Calu3 (cell line): Measurements from ENCODE around the gene NODAL. TPM values are rescaled to one million over a fixed set of nuclear protein-coding genes. Genes with fewer than 3 reads are reported as not detected.
A peak's percentile ranks its signal among the peaks of the same experiment; 100 is the strongest.
"Not testable (repeated sequence)": the region's sequence is repeated elsewhere in the genome, so short reads cannot be mapped to it uniquely, and the experiment has no call there.

Experiments used
- Bru-seq: library from RNA; stranded (reverse); fragments of 400-500 nt; gene quantifications from one replicate; lab custom pipeline; 2021; lab: Mats Ljungman, UMichigan
- BruChase-seq, 2 experiments: library from RNA; stranded (reverse); fragments of 400-500 nt; gene quantifications; one replicate each; lab custom pipeline; 2021; lab: Mats Ljungman, UMichigan
- BruUV-seq: library from RNA; stranded (reverse); fragments of 400-500 nt; replicated peaks from 2 replicates; lab custom pipeline; 2021; lab: Mats Ljungman, UMichigan
- CTCF ChIA-PET: fragments of 300-600 bp; sonication (Branson Sonifier 250); formaldehyde crosslinking; loops from one replicate; lab custom pipeline; 2022; ENCODE audit warnings: antibody characterized with exemption; lab: Charles Lee
- DNase-seq: peaks from one replicate; pipeline ENCODE4 v3.0.0; 2022
- H3K27ac Mint-ChIP-seq: one replicate; pipeline ENCODE4 v1.8.0; 2022; ENCODE audit warnings: mixed read lengths; ENCODE audit not compliant: unreplicated experiment
- H3K27me3 Mint-ChIP-seq: one replicate; pipeline ENCODE4 v1.8.0; 2022; ENCODE audit warnings: mixed read lengths; ENCODE audit not compliant: unreplicated experiment
- H3K36me3 Mint-ChIP-seq: one replicate; pipeline ENCODE4 v1.8.0; 2022; ENCODE audit warnings: mild to moderate bottlenecking, moderate library complexity, mixed read lengths; ENCODE audit not compliant: insufficient read depth, unreplicated experiment
- H3K4me1 Mint-ChIP-seq: one replicate; pipeline ENCODE4 v1.8.0; 2022; ENCODE audit warnings: mild to moderate bottlenecking, low read depth, mixed read lengths; ENCODE audit not compliant: unreplicated experiment
- H3K4me3 Mint-ChIP-seq: one replicate; pipeline ENCODE4 v1.8.0; 2022; ENCODE audit warnings: mild to moderate bottlenecking, low read depth, moderate library complexity, mixed read lengths; ENCODE audit not compliant: unreplicated experiment
- H3K9me3 Mint-ChIP-seq: one replicate; pipeline ENCODE4 v1.8.0; 2022; ENCODE audit warnings: low read depth, mixed read lengths; ENCODE audit not compliant: unreplicated experiment
- CTCF ChIP-seq: fragments of 200-600 bp; IDR thresholded peaks from one replicate; pipeline ENCODE4 v1.8.0; 2022; ENCODE audit warnings: antibody characterized with exemption; ENCODE audit not compliant: unreplicated experiment
- intact Hi-C: fragments of 100-400 bp; cut with micrococcal nuclease; formaldehyde crosslinking; loops from one replicate; pipeline ENCODE4 v1.10.0; 2022; ENCODE audit not compliant: unreplicated experiment
- long read RNA-seq: library from polyadenylated mRNA; stranded (forward); transcript quantifications from one replicate; pipeline ENCODE4 v2.0.0, GENCODE V29; 2022
- total RNA-seq: library from RNA; stranded (reverse); gene quantifications from 2 replicates; pipeline ENCODE4 v1.2.3, GENCODE V29; 2022

The NODAL gene
- total RNA-seq (not detected in 2 replicates), Bru-seq, nascent RNA (not detected), BruChase-seq, experiment 1, labeled RNA remaining after a 6-hour chase (not detected), BruChase-seq, experiment 2, labeled RNA remaining after a 2-hour chase (not detected)
- long read RNA-seq, result 0 reads

DNA sequence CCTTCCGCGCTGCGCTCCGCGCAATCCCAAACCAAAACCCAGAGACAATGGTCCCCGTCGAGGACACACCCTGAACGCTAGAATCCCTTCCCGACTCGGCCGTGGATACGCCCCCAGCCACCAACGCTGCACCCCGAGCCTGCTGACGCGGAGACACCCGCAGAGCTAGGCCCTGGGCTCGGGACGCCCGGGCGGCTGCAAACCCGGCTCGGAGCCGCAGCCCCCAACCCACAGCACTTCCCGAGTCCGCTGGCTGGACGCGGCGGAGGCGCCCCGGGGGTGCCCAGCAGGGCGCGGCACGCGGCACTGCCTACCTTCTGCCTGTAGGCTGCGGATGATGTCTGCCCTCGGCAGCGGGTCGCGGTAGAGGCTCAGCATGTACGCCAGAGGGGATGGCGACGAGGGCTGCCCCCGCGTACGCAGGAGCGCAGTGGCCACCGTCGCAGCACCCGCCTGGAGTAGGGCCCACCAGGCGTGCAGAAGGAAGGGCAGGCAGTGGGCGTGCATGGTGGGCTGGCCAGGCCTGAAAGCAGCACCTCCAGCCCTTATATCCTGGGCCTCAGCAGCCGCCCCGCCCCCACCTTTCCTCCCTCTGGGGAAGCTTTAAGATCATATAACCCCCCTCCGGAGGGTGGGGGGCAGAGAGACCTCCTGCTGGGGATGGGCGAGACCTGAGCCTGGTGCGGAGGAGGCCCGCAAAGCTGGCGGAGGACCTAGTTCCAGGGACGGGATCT, at the start of gene NODAL:
Gene NODAL, minus strand, starts transcription at position 521 of the 734 bp plus-strand sequence. Its CDS starts 14 bp downstream, at position 507.
- Mint-ChIP-seq H3K27ac (no peak within 1 kb of the TSS), H3K4me1 (peaks cover 8% of the 10 kb centered on the region), H3K27me3 (peaks cover 66% of the 10 kb centered on the region), H3K4me3 (peak within 1 kb of the TSS; percentile 41), H3K36me3 (no peaks in the 10 kb centered on the region), H3K9me3 (no peaks in the 10 kb centered on the region)
- TF ChIP-seq CTCF, result no peak
- no peak for DNase-seq
- CTCF ChIA-PET, result interaction anchor here (2.0 kb wide), 1 partner anchor 9 kb away, joined by 5 read pairs; no protein-coding TSS in a partner anchor
- no TSS peak for BruUV-seq
- intact Hi-C loops, result no loop called here

- no peak overlapping the region for H3K4me3 Mint-ChIP-seq
Observed at GRCh38 chr10:70490142-70490541, 48.7 kb upstream of the NODAL start.

GRCh38 chr10:70487824-70488223, 46.3 kb upstream of the NODAL start:
- CTCF ChIA-PET, result no interaction called here

More at GRCh38 chr10:70490142-70490541, 48.7 kb upstream of the NODAL start:
- no peaks in the 10 kb centered on the region for H3K4me1 Mint-ChIP-seq
- DNase-seq, result no peak
- TF ChIP-seq CTCF, result no peak
- CTCF ChIA-PET, result no interaction called here
- no peaks in the 10 kb centered on the region for H3K9me3 Mint-ChIP-seq
- intact Hi-C loops, result no loop called here
- peaks cover 59% of the 10 kb centered on the region for H3K27me3 Mint-ChIP-seq
- H3K36me3 Mint-ChIP-seq, result no peaks in the 10 kb centered on the region
- H3K27ac Mint-ChIP-seq, result no peak overlapping the region
- BruUV-seq, result no TSS peak

GRCh38 chr10:70483872-70484271, 42.4 kb upstream of the NODAL start:
- H3K36me3 Mint-ChIP-seq, CTCF ChIA-PET, H3K4me1 Mint-ChIP-seq, H3K9me3 Mint-ChIP-seq, H3K4me3 Mint-ChIP-seq, DNase-seq, H3K27ac Mint-ChIP-seq, intact Hi-C loops, BruUV-seq: not testable (repeated sequence)
- H3K27me3 Mint-ChIP-seq, result peaks cover 36% of the 10 kb centered on the region

More at GRCh38 chr10:70487824-70488223, 46.3 kb upstream of the NODAL start:
- H3K4me3 Mint-ChIP-seq, result no peak overlapping the region
- DNase-seq, result no peak
- no peaks in the 10 kb centered on the region for H3K4me1 Mint-ChIP-seq
- H3K27me3 Mint-ChIP-seq, result peaks cover 36% of the 10 kb centered on the region
- intact Hi-C loops, result no loop called here
- TF ChIP-seq CTCF, result no peak
- no peaks in the 10 kb centered on the region for H3K36me3 Mint-ChIP-seq
- no peak overlapping the region for H3K27ac Mint-ChIP-seq
- no peaks in the 10 kb centered on the region for H3K9me3 Mint-ChIP-seq
- no TSS peak for BruUV-seq
